K562 (cell line): Measurements from ENCODE around the gene SHB. TPM values are rescaled to one million over a fixed set of nuclear protein-coding genes. Genes with fewer than 3 reads are reported as not detected.

Source experiments
- ARID2 ChIP-seq: fragments of 450-650 bp; IDR thresholded peaks from 2 replicates; pipeline ENCODE4 v1.6.1; 2017; ENCODE audit warnings: antibody characterized with exemption, mild to moderate bottlenecking
- BRD9 ChIP-seq: fragments of 450-650 bp; IDR thresholded peaks from 2 replicates; pipeline ENCODE4 v1.6.1; 2018; ENCODE audit warnings: low read depth; ENCODE audit not compliant: partially characterized antibody
- DPF2 ChIP-seq: fragments of 450-650 bp; IDR thresholded peaks from 2 replicates; pipeline ENCODE4 v1.6.1; 2016
- HMBOX1 ChIP-seq: sonication (generic); IDR thresholded peaks from 2 replicates; pipeline ENCODE4 v1.6.1; 2016
- HNRNPH1 ChIP-seq: fragments of 200-400 bp; formaldehyde crosslinking; optimal IDR thresholded peaks from 2 replicates; pipeline ENCODE3; 2017; ENCODE audit warnings: low read depth, mild to moderate bottlenecking, low read length, moderate library complexity
- L3MBTL2 ChIP-seq: fragments of 450-650 bp; IDR thresholded peaks from 2 replicates; pipeline ENCODE4 v1.6.1; 2016; ENCODE audit warnings: mild to moderate bottlenecking, moderate library complexity
- MTA2 ChIP-seq: fragments of 450-650 bp; IDR thresholded peaks from 2 replicates; pipeline ENCODE4 v1.6.1; 2016; ENCODE audit warnings: low read depth
- NEUROD1 ChIP-seq: fragments of 150-350 bp; IDR thresholded peaks from 2 replicates; pipeline ENCODE4 v1.6.1; 2014; ENCODE audit warnings: borderline replicate concordance, low read length, low read depth; ENCODE audit not compliant: partially characterized antibody
- NRF1 ChIP-seq, 2 experiments: fragments of 450-650 bp; IDR thresholded peaks in 1 of 2; conservative IDR thresholded peaks in 1 of 2; 2 replicates each; pipeline ENCODE4 v1.6.1; 2014; ENCODE audit warnings: mild to moderate bottlenecking in 2 of 2
- SMARCC2 ChIP-seq: fragments of 450-650 bp; IDR thresholded peaks from 2 replicates; pipeline ENCODE4 v1.6.1; 2017; ENCODE audit warnings: antibody characterized with exemption, moderate library complexity, mild to moderate bottlenecking, low read depth
- SNAPC5 ChIP-seq: fragments of 250-450 bp; sonication (Bioruptor Pico); IDR thresholded peaks from 2 replicates; pipeline ENCODE4 v1.8.0; 2021; ENCODE audit warnings: moderate library complexity, mild to moderate bottlenecking, inconsistent platforms
- SP2 ChIP-seq: IDR thresholded peaks from 2 replicates; pipeline ENCODE4 v1.6.1; 2011; ENCODE audit warnings: mild to moderate bottlenecking, low read depth, low read length, moderate library complexity; ENCODE audit not compliant: poor library complexity, severe bottlenecking; ENCODE audit errors: extremely low read depth
- TARDBP ChIP-seq: fragments of 450-650 bp; IDR thresholded peaks from 2 replicates; pipeline ENCODE4 v1.6.1; 2016
- ZFP91 ChIP-seq: sonication (generic); formaldehyde crosslinking; IDR thresholded peaks from 2 replicates; pipeline ENCODE4 v1.8.0; 2022; ENCODE audit warnings: mild to moderate bottlenecking, missing genetic modification reagents
- ZNF263 ChIP-seq: sonication (generic); formaldehyde crosslinking; IDR thresholded peaks from 2 replicates; pipeline ENCODE4 v1.8.0; 2022; ENCODE audit warnings: mild to moderate bottlenecking, missing genetic modification reagents, borderline replicate concordance
- ZNF644 ChIP-seq: fragments of 200-800 bp; sonication (Bioruptor generic); IDR thresholded peaks from 2 replicates; pipeline ENCODE4 v1.6.1; 2016; ENCODE audit warnings: low read depth, missing genetic modification characterization, missing compliant biosample characterization
- polyA plus RNA-seq, 8 experiments: library from polyadenylated mRNA; depleted of rRNA in 4 of 8; stranded (reverse) in 5 of 8; unstranded in 3 of 8; fragments of >200 nt; fragmentation: Nextera tagmentation in 2 of 8; fragmentation: Illumina TruSeq in 1 of 8; extraction: Ambion mirVana in 2 of 8; extraction: Trizol in 1 of 8; gene quantifications; 2 replicates each; pipeline versions ENCODE4 v1.2.1 to v1.2.3, GENCODE V29; 2011 to 2014; ENCODE audit warnings: inconsistent platforms in 1 of 8, missing spikeins in 1 of 8
- total RNA-seq, 7 experiments: library from RNA; depleted of rRNA in 6 of 7; stranded (reverse); fragments of >200 nt in 6 of 7; fragmentation: Illumina TruSeq in 2 of 7; extraction: Trizol in 2 of 7; gene quantifications; 2 replicates each; pipeline versions ENCODE4 v1.2.1 to v1.2.3, GENCODE V29; 2011 to 2021; ENCODE audit warnings: low replicate concordance in 1 of 7
- TF ChIP-seq, protein P1 (sequence below): fragments of 450-650 bp; IDR thresholded peaks from 2 replicates; pipeline ENCODE4 v1.6.1; 2017; ENCODE audit warnings: mild to moderate bottlenecking, moderate library complexity
- TF ChIP-seq, protein P2 (sequence below): fragments of 450-650 bp; IDR thresholded peaks from 2 replicates; pipeline ENCODE4 v1.6.1; 2016; ENCODE audit warnings: mild to moderate bottlenecking
- TF ChIP-seq, protein P3 (sequence below): fragments of 450-650 bp; formaldehyde crosslinking; IDR thresholded peaks from 2 replicates; pipeline ENCODE4 v1.4.0; 2020; ENCODE audit warnings: mild to moderate bottlenecking, moderate library complexity

The SHB gene
- total and polyA plus RNA-seq, 9 of the 15 experiments (the other 6 are each of a cell fraction or from before 2014, with no cell fraction given), result 0.78 to 16.0 (median 5.3) TPM

DNA sequence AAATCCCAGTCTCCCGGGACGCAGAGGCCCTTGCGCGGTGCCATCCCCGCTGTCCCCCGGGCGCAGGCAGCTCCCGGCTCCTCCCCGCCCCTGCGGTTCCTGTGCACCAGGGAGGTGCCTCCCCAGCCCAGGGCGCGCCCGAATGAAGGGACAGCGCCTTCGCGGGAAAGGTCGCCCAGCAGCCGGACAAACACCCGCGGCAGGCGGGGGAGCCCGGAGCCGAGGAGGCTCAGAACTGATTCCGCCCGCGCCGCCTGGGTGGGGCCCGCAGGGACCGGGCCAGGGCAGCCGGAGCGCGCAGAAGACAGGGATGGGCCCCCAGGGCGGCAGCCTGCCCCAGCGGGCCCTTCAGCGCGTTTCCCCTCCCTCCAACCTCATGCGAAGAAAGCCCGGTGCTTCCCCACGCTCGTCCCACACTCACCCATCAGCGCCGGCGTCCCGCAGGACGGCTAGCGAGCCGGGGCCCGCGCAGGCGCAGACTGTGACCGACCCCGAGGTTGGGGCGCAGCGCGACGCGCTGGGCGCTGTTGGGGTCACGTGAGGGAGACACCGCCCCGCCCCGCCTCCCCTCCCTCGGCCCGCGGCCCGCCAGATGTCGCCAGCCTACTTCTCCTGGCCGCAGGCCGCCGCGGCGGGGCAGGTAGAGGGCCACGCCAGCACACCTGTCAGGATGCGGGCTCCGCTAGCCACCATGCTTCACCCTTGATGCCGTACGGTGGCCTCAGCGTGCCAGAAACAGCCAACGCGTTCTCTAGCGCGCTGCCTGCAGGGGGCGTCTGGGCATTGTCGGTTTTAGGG is 165.2 kb downstream of the SHB start, which contains the start of gene SLC25A51 (continued):
- TF ChIP-seq, protein P1, sequence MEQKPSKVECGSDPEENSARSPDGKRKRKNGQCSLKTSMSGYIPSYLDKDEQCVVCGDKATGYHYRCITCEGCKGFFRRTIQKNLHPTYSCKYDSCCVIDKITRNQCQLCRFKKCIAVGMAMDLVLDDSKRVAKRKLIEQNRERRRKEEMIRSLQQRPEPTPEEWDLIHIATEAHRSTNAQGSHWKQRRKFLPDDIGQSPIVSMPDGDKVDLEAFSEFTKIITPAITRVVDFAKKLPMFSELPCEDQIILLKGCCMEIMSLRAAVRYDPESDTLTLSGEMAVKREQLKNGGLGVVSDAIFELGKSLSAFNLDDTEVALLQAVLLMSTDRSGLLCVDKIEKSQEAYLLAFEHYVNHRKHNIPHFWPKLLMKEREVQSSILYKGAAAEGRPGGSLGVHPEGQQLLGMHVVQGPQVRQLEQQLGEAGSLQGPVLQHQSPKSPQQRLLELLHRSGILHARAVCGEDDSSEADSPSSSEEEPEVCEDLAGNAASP, result no peak
- TF ChIP-seq NEUROD1 (peak; percentile 94), HNRNPH1 (no peak), ZNF263 (CRISPR knock-in tag) (peak; percentile 73; the same call in 1 of the 2 replicates), ZFP91 (peak; percentile 78), L3MBTL2 (peak; percentile 94), DPF2 (peak; percentile 28; the same call in 1 of the 2 replicates), ARID2 (peak; percentile 32; the same call in 1 of the 2 replicates), HMBOX1 (no peak; the same call in 1 of the 2 replicates), NRF1 (conservative IDR thresholded peaks at IDR 0.05 in 1 of 2, IDR thresholded peaks at IDR 0.05 in 1 of 2) (peak; percentile 96 to 97), TARDBP (peak; percentile 75), ZNF644 (tag) (no peak; the same call in 1 of the 2 replicates), BRD9 (peak; percentile 73), MTA2 (peak; percentile 39; the same call in 1 of the 2 replicates), SP2 (no peak), SNAPC5 (CRISPR knock-in tag) (no peak), SMARCC2 (no peak)
- TF ChIP-seq, protein P2, sequence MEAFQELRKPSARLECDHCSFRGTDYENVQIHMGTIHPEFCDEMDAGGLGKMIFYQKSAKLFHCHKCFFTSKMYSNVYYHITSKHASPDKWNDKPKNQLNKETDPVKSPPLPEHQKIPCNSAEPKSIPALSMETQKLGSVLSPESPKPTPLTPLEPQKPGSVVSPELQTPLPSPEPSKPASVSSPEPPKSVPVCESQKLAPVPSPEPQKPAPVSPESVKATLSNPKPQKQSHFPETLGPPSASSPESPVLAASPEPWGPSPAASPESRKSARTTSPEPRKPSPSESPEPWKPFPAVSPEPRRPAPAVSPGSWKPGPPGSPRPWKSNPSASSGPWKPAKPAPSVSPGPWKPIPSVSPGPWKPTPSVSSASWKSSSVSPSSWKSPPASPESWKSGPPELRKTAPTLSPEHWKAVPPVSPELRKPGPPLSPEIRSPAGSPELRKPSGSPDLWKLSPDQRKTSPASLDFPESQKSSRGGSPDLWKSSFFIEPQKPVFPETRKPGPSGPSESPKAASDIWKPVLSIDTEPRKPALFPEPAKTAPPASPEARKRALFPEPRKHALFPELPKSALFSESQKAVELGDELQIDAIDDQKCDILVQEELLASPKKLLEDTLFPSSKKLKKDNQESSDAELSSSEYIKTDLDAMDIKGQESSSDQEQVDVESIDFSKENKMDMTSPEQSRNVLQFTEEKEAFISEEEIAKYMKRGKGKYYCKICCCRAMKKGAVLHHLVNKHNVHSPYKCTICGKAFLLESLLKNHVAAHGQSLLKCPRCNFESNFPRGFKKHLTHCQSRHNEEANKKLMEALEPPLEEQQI, result peak; percentile 85; the same call in 1 of the 2 replicates
- TF ChIP-seq, protein P3, sequence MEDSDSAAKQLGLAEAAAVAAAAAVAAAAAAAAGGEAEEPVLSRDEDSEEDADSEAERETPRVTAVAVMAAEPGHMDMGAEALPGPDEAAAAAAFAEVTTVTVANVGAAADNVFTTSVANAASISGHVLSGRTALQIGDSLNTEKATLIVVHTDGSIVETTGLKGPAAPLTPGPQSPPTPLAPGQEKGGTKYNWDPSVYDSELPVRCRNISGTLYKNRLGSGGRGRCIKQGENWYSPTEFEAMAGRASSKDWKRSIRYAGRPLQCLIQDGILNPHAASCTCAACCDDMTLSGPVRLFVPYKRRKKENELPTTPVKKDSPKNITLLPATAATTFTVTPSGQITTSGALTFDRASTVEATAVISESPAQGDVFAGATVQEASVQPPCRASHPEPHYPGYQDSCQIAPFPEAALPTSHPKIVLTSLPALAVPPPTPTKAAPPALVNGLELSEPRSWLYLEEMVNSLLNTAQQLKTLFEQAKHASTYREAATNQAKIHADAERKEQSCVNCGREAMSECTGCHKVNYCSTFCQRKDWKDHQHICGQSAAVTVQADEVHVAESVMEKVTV, result peak; percentile 76
